ENCODE measurements around the gene FUT7. TPM values are rescaled to one million over a fixed set of nuclear protein-coding genes. Genes with fewer than 3 reads are reported as not detected.

Gene FUT7
- total and polyA plus RNA-seq, 11 donors, result 0.15 to 0.48 (median 0.17) TPM; not detected in 8

- Histone ChIP-seq H3K27me3 (no peaks in the 10 kb centered on the region), H3K36me3 (peaks cover 0 to 79% (median 52%) of the 10 kb centered on the region in 9 donors), H3K27ac (no peak overlapping the region), H3K4me3 (no peak overlapping the region), H3K9me3 (no peaks in the 10 kb centered on the region), H3K4me1 (no peaks in the 10 kb centered on the region)
- intact Hi-C loops (cut with DNase I), result loop anchor here in 1 of 10 donors (5.0 kb wide), 1 partner anchor 188 kb away; no protein-coding TSS in a partner anchor
- no peak for DNase-seq
- ATAC-seq, result no peak
- 94 to 98% (median 97%) methylated on average over 21 to 36 of the region's 36 CpGs for WGBS, 4 donors
- TF ChIP-seq CTCF (IDR thresholded peaks at IDR 0.05) (no peak), POLR2A (IDR thresholded peaks at IDR 0.05) (no peak)
Measured at GRCh38 chr9:137014776-137015539, 16.9 kb downstream of the FUT7 start.

- no peak for ATAC-seq
- 89 to 95% (median 92%) methylated on average over 19 to 23 of the region's 23 CpGs for WGBS, 4 donors
- Histone ChIP-seq H3K27me3 (no peaks in the 10 kb centered on the region), H3K36me3 (peaks cover 0 to 87% (median 59%) of the 10 kb centered on the region in 9 donors), H3K4me1 (no peaks in the 10 kb centered on the region), H3K27ac (no peak overlapping the region), H3K4me3 (no peak overlapping the region), H3K9me3 (no peaks in the 10 kb centered on the region)
- no peak for DNase-seq
- intact Hi-C loops (cut with DNase I), result no loop called here
- TF ChIP-seq POLR2A (IDR thresholded peaks at IDR 0.05) (no peak), CTCF (IDR thresholded peaks at IDR 0.05) (no peak)
Measured at GRCh38 chr9:137014166-137014565, 17.7 kb downstream of the FUT7 start.

GRCh38 chr9:137013571-137013940 lies 18.3 kb downstream of the FUT7 start:
- intact Hi-C loops (cut with DNase I), result no loop called here

More at GRCh38 chr9:137013571-137013940, 18.3 kb downstream of the FUT7 start:
- Histone ChIP-seq H3K36me3 (peaks cover 0 to 83% (median 55%) of the 10 kb centered on the region in 9 donors), H3K9me3 (no peaks in the 10 kb centered on the region), H3K4me3 (no peak overlapping the region), H3K4me1 (no peaks in the 10 kb centered on the region), H3K27ac (no peak overlapping the region), H3K27me3 (no peaks in the 10 kb centered on the region)
- TF ChIP-seq POLR2A (IDR thresholded peaks at IDR 0.05) (no peak), CTCF (IDR thresholded peaks at IDR 0.05) (no peak)
- DNase-seq, result no peak
- WGBS, 4 donors, result 94 to 97% (median 96%) methylated on average over 18 to 20 of the region's 20 CpGs
- ATAC-seq, result no peak
